ENCODE results near the gene ATP6V0D1. TPM values are rescaled to one million over a fixed set of nuclear protein-coding genes. Genes with fewer than 3 reads are reported as not detected.

ATP6V0D1 gene
- polyA plus RNA-seq, 1 of the 3 experiments (the other 2 are of a cell fraction): 135 TPM

GRCh38 chr16:67435758-67436164 lies 45.2 kb downstream of the ATP6V0D1 start (continued):
- TF ChIP-seq YY1 (IDR thresholded peaks at IDR 0.05; ENCODE audit: low read depth) (no peak), USF1 (IDR thresholded peaks at IDR 0.05; ENCODE audit: borderline replicate concordance, low read depth) (no peak), ELF1 (IDR thresholded peaks at IDR 0.05) (no peak)

- no peaks in the 10 kb centered on the region for H3F3A ChIP-seq (replicated peaks; ENCODE audit: insufficient read depth)
- H3K27me3 ChIP-seq (ENCODE audit: insufficient read depth): no peaks in the 10 kb centered on the region; the same call in 1 of the 2 replicates
- H3K27ac ChIP-seq (ENCODE audit: low read depth in 2 of 2, low read length in 1 of 2): no peak overlapping the region
- DNase-seq: no peak
- no peaks in the 10 kb centered on the region for H3K9me2 ChIP-seq
- ChIA-PET POLR2A (interaction anchor here (0.6 to 1.0 kb wide), 2 partner anchors 14 to 236 kb away, joined by 3 to 4 read pairs; no protein-coding TSS in a partner anchor), CTCF (interaction anchor here (0.8 to 3.1 kb wide), 8 partner anchors 14 to 87 kb away, joined by 3 to 16 read pairs (median 4); partner anchors contain the start of gene ZDHHC1)
- H3K36me3 ChIP-seq (replicated peaks in 1 of 2; ENCODE audit: control insufficient read depth in 1 of 2, insufficient read depth in 2 of 2, low read length in 1 of 2): peaks cover 7 to 12% of the 10 kb centered on the region in 2 experiments
- no peak overlapping the region for H2AFZ ChIP-seq (ENCODE audit: low read depth)
- no peak overlapping the region for H3K4me2 ChIP-seq
- H3K4me3 ChIP-seq (ENCODE audit: low read depth in 2 of 2, low read length in 1 of 2): no peak overlapping the region
- peaks cover 0 to 11% of the 10 kb centered on the region in 2 experiments; a peak in 1 of 4 replicates for H3K4me1 ChIP-seq (ENCODE audit: control insufficient read depth in 1 of 2, insufficient read depth in 2 of 2, low read depth in 1 of 2, low read length in 1 of 2)
- H3K9me3 ChIP-seq: no peaks in the 10 kb centered on the region
- no peaks in the 10 kb centered on the region for H3K79me2 ChIP-seq (ENCODE audit: insufficient read depth)
- H4K20me1 ChIP-seq (ENCODE audit: insufficient read depth): no peaks in the 10 kb centered on the region
- WGBS (ENCODE audit: low lambda C conversion rate): 97% methylated on average over 5 of the region's 5 CpGs
- TF ChIP-seq RFX5 (IDR thresholded peaks at IDR 0.05; ENCODE audit: low read length) (no peak), GATA2 (CRISPR knock-in tag; IDR thresholded peaks at IDR 0.05) (no peak), TCF12 (IDR thresholded peaks at IDR 0.05) (no peak), ZBTB33 (IDR thresholded peaks at IDR 0.05; ENCODE audit: borderline replicate concordance, low read depth) (no peak), CHD2 (IDR thresholded peaks at IDR 0.05; ENCODE audit: low read length, partially characterized antibody) (no peak), NRF1 (IDR thresholded peaks at IDR 0.05; ENCODE audit: low read depth, low read length) (no peak), YY1 (IDR thresholded peaks at IDR 0.05; ENCODE audit: low read depth) (no peak), FOXM1 (IDR thresholded peaks at IDR 0.05; ENCODE audit: low read depth) (no peak), RXRA (IDR thresholded peaks at IDR 0.05; ENCODE audit: borderline replicate concordance, low read depth) (no peak), TEAD4 (IDR thresholded peaks at IDR 0.05; ENCODE audit: borderline replicate concordance, insufficient read depth) (no peak), GABPA (IDR thresholded peaks at IDR 0.05; ENCODE audit: low read depth) (no peak), RCOR1 (IDR thresholded peaks at IDR 0.05; ENCODE audit: low read length) (no peak), NFIC (IDR thresholded peaks at IDR 0.05; ENCODE audit: borderline replicate concordance) (no peak), TAF1 (IDR thresholded peaks at IDR 0.05; ENCODE audit: borderline replicate concordance, low read depth, low read length) (no peak), RAD21 (IDR thresholded peaks at IDR 0.05; ENCODE audit: low read length) (no peak)
- no peak overlapping the region for H3K9ac ChIP-seq
Measured at GRCh38 chr16:67433131-67433719, 47.7 kb downstream of the ATP6V0D1 start.

All from SK-N-SH (cell line).